Thymus (tissue), 11 donors: ENCODE results near the gene FNBP1. TPM values are rescaled to one million over a fixed set of nuclear protein-coding genes. Genes with fewer than 3 reads are reported as not detected.
A peak's percentile ranks its signal among the peaks of the same experiment; 100 is the strongest.

Source experiments
- DNase-seq, 9 donors: peaks; one replicate each; pipeline ENCODE4 v3.0.0-alpha.2; 2013; ENCODE audit warnings: low spot score in 9 of 9, low read depth in 6 of 9, missing footprints in 1 of 9
- H3K27ac ChIP-seq, 2 donors: one replicate each; pipeline ENCODE4 v1.5.1; 2013; ENCODE audit warnings: control low read depth in 1 of 2, low read depth in 1 of 2, low read length in 1 of 2, mild to moderate bottlenecking in 1 of 2, moderate library complexity in 1 of 2
- H3K27me3 ChIP-seq, 2 donors: one replicate each; pipeline ENCODE4 v1.5.1; 2013; ENCODE audit warnings: low read length in 1 of 2; ENCODE audit not compliant: control insufficient read depth in 2 of 2, insufficient read depth in 1 of 2
- H3K36me3 ChIP-seq, 2 donors: one replicate each; pipeline ENCODE4 v1.5.1; 2013; ENCODE audit warnings: low read length in 1 of 2, mild to moderate bottlenecking in 1 of 2, moderate library complexity in 1 of 2; ENCODE audit not compliant: control insufficient read depth in 2 of 2, insufficient read depth in 2 of 2
- H3K4me1 ChIP-seq, 2 donors: one replicate each; pipeline ENCODE4 v1.5.1; 2013; ENCODE audit warnings: low read length in 2 of 2; ENCODE audit not compliant: control insufficient read depth in 2 of 2, insufficient read depth in 2 of 2
- H3K4me3 ChIP-seq, 2 donors: one replicate each; pipeline ENCODE4 v1.5.1; 2013; ENCODE audit warnings: low read length in 2 of 2, control low read depth in 1 of 2, mild to moderate bottlenecking in 1 of 2
- H3K9me3 ChIP-seq, 2 donors: one replicate each; pipeline ENCODE4 v1.5.1; 2013; ENCODE audit warnings: low read length in 1 of 2, mild to moderate bottlenecking in 1 of 2; ENCODE audit not compliant: control insufficient read depth in 2 of 2, insufficient read depth in 1 of 2
- WGBS: extraction: QIAGEN DNeasy Blood & Tissue Kit; methylation state at CpG from one replicate; pipeline ENCODE4 v1.1.7; 2013; 5-methylcytosine and 5-hydroxymethylcytosine counted together
- polyA plus RNA-seq: library from polyadenylated mRNA; stranded (reverse); fragments of 200-250 nt; gene quantifications from one replicate; pipeline ENCODE4 v1.2.3, GENCODE V29; 2013
- total RNA-seq: library from RNA; stranded (reverse); fragments of 120-200 nt; gene quantifications from one replicate; pipeline ENCODE4 v1.2.4, GENCODE V29; 2013
- donor health status: healthy.

FNBP1 gene
- total and polyA plus RNA-seq, 2 donors, result 79.6 to 82.8 TPM

DNA sequence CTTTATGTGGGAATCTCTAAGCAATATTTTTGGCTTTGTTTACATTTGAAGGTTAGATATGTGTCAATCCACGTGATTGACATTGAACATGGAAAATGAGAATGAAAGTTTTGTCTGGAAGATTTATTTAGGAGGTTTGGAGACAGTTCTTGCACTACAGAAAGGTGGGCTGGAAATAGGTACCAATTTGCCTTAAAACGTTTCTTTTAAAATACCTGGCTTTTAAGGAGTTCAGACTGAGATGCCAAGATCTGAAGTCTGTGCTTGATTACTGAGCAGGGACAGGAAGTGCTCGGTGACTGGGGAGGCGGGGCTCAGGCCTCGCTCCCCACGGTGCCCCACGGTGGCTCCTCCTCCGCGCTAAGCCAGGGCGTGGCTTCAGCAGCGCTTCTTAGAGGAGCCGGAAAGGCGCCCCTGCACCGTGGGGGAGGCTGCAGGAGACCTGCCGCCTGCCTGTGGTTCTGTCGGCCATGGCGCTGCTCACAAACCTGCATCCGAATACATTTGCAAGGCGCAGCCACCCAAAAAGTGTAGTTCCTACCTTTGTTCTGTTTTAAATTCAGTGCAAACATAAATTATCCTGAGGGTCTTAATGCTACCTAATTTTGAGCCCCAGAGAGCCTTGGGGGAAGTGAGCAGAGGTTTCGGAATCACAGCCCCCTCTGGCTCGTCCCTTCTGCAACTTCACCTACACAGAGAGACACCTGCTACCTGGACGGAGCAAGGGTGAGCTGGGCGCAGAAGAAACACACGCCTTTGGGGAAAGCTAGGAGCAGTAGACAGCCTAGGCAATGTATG is 158.6 kb downstream of the FNBP1 start:
- Histone ChIP-seq H3K27ac (peak overlapping the region; percentile 97 to 98), H3K4me3 (peak overlapping the region; percentile 67 to 84), H3K27me3 (no peaks in the 10 kb centered on the region), H3K9me3 (peaks cover 0 to 3% of the 10 kb centered on the region in 2 donors), H3K4me1 (peaks cover 14 to 84% of the 10 kb centered on the region in 2 donors), H3K36me3 (peaks cover 8 to 16% of the 10 kb centered on the region in 2 donors)
- 3% methylated on average over 24 of the region's 24 CpGs for WGBS
- DNase-seq, result peak in 7 of 9 donors; percentile 88 to 99 (median 96)

DNA sequence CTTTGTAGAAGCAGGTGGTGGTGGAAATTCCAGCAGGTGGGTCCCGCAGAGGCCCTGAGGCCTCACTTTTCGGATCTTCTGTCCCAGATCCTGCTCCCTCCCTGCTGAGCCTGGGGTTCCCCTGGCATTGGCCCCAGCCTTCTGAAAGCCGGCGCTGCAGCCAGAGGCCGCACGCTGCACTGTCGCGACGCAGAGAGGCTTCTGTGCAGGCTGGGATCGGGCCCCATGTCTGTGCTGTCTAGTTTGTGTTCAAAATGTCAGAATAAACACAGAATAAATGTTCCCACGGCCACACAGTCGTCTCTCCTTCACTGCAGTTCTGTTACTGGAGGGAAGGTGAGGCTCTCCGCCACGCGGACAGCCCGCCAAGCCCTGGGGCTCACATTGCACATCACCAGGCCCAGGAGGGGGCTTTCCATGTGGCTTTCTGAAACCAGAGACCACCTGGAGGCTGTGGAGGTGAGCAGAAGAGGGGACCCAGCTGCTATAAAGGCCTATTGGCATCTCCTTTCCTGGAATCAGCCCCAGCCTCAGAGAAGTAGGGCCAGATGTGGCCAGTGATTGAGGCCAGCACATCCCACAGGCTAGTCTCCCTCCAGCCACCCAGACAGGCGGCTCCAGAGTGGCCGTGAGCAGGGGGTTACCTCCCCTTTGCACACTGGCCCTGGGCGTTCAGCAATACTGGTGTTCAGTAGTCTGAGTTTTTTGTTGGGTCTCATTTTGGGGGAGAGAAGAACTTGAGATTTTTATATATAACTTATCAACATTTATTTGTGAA is 161.3 kb downstream of the FNBP1 start:
- no peak overlapping the region for H3K4me3 ChIP-seq
- H3K27me3 ChIP-seq, result no peaks in the 10 kb centered on the region
- peaks cover 13 to 16% of the 10 kb centered on the region in 2 donors for H3K36me3 ChIP-seq
- H3K4me1 ChIP-seq, result peaks cover 9 to 63% of the 10 kb centered on the region in 2 donors
- H3K9me3 ChIP-seq, result peaks cover 0 to 3% of the 10 kb centered on the region in 2 donors
- no peak for DNase-seq
- WGBS, result 80% methylated on average over 19 of the region's 19 CpGs
- peak overlapping the region in 1 of 2 donors; percentile 32 for H3K27ac ChIP-seq

DNA sequence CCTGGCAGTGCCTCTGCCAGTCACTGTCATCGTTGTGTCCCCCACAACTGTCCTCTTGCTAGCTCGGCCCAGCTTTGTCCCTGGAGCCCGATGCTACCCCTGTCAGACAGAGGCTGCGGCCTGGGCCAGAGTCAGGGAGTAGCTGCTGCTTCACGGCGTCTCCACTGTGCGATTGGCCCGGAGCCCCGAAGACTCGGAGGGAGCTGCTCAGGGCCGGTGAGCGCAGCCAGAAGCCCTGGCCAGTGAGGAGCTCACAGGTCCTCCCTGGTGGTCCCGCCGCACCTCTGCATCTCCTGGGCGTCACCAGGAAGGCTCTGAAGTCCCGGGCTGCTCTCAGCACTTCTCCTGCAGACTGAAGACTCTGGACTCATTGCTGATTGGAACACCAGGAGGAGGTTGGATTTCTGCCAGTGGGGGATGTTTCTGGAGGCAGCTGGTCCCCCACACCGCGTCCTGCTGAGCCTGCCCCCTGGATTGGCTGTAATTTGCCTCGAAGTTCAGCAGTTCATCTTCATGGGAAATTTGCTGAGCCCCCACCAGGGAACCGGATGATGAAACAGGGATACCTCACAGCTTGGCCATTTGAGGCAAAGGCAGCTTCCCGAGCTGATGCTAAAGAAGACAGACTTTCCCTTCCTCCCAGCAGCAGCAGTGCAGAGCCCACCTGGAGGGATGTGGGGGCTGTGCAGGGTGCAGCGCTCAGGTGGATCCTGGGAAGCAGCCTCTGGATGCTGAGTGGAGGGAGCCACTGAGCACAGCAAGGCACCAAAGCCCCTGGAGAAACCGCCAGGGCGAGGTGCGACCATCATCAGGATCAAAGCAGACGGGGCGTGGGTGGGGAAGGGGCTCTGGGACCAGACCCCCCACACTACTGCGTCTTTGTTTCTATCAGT is 162.1 kb downstream of the FNBP1 start:
- Histone ChIP-seq H3K36me3 (peaks cover 16 to 22% of the 10 kb centered on the region in 2 donors), H3K27ac (peak overlapping the region in 1 of 2 donors; percentile 32), H3K4me3 (no peak overlapping the region), H3K9me3 (peaks cover 0 to 3% of the 10 kb centered on the region in 2 donors), H3K4me1 (peaks cover 5 to 55% of the 10 kb centered on the region in 2 donors), H3K27me3 (no peaks in the 10 kb centered on the region)
- no peak for DNase-seq
- WGBS, result 94% methylated on average over 28 of the region's 28 CpGs

DNA sequence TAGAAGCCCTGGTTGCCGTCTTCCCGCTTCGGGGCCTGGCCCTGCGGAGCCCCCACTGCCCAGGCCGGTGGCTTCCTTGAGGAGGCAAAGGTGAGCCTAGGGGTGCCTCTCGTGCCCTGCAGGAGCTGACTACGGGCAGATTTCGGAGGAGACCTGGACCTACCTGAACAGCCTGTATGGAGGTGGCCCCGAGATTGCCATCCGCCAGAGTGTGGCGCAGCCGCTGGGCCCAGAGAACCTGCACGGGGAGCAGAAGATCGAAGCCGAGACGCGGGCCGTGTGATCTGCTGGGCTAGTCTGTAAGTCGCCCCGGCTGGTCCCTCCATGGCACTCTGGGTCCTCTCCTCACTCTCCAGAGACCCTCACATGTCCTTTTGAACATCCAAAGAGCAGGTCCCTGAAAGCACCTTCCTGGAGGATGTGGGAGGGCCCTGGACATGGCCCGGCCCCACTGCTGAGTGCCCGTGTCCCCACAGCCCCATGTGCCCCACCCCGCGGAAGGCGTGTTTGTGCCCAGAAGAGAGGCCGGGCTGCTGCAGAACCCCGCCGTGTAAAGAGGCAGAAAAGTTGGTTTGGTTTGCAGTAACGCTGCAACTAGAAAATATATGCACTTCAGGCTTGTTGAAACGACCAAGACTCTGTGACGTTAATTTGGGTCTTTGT is 162.9 kb downstream of the FNBP1 start:
- no peak overlapping the region for H3K27ac ChIP-seq
- H3K4me3 ChIP-seq, result no peak overlapping the region
- peaks cover 5 to 51% of the 10 kb centered on the region in 2 donors for H3K4me1 ChIP-seq
- H3K27me3 ChIP-seq, result no peaks in the 10 kb centered on the region
- WGBS, result 97% methylated on average over 31 of the region's 31 CpGs
- peaks cover 0 to 3% of the 10 kb centered on the region in 2 donors for H3K9me3 ChIP-seq
- H3K36me3 ChIP-seq, result peaks cover 24 to 30% of the 10 kb centered on the region in 2 donors
- DNase-seq, result no peak

DNA sequence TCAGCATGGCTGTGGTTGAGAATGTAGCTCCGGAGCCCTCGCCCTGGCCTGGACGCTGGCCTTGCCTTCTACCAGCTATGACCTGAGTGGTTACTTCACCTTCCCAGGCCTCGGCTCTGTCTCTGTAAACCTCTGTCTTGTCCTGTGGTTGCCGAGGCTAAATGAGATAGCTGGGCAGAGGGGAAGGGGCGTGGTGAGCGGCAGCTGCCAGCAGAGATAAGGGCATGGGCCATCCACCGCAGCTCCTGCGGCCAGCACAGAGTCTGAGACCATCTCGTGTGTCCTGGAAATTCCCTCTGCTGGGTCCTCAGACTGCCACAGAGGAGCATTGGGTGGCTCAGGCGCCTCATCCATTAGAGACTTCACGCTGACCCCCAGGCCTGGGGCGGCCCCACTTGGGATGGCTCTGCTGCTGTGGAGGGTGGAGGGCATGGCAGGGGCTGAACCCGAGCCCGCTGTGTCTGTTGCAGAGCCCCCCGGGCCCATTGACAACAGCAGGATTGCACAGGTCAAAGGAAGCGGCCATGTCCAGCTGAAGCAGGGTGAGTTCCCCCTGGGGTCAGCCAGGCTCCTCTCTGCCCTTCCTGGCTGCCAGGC is 163.8 kb downstream of the FNBP1 start:
- WGBS, result 95% methylated on average over 17 of the region's 17 CpGs
- peak overlapping the region in 1 of 2 donors; percentile 17 for H3K27ac ChIP-seq
- H3K9me3 ChIP-seq, result no peaks in the 10 kb centered on the region
- peaks cover 8 to 51% of the 10 kb centered on the region in 2 donors for H3K4me1 ChIP-seq
- H3K27me3 ChIP-seq, result no peaks in the 10 kb centered on the region
- DNase-seq, result no peak
- H3K36me3 ChIP-seq, result peaks cover 33 to 39% of the 10 kb centered on the region in 2 donors
- H3K4me3 ChIP-seq, result no peak overlapping the region

DNA sequence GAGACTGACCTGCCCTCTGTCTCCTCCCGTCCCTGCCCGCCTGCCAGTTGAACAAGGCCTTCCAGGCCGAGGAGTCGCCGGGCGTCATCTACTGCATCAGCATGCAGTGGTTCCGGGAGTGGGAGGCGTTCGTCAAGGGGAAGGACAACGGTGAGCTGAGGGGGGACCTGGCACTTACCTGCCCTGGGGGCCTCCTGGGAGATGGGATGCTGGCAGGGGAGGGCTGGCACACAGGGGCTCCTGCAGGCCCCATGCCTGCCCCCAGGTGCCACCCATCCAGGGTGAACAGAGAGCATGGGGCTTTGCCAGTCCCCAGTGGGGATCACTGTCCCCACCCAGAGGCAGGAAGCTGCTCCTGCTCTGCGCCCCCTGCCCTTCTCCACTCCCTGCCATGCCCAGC is 164.7 kb downstream of the FNBP1 start:
- no peak overlapping the region for H3K27ac ChIP-seq
- peaks cover 36 to 48% of the 10 kb centered on the region in 2 donors for H3K36me3 ChIP-seq
- H3K4me3 ChIP-seq, result no peak overlapping the region
- WGBS, result 97% methylated on average over 11 of the region's 11 CpGs
- no peak for DNase-seq
- no peaks in the 10 kb centered on the region for H3K9me3 ChIP-seq
- H3K27me3 ChIP-seq, result no peaks in the 10 kb centered on the region
- peaks cover 10 to 53% of the 10 kb centered on the region in 2 donors for H3K4me1 ChIP-seq

DNA sequence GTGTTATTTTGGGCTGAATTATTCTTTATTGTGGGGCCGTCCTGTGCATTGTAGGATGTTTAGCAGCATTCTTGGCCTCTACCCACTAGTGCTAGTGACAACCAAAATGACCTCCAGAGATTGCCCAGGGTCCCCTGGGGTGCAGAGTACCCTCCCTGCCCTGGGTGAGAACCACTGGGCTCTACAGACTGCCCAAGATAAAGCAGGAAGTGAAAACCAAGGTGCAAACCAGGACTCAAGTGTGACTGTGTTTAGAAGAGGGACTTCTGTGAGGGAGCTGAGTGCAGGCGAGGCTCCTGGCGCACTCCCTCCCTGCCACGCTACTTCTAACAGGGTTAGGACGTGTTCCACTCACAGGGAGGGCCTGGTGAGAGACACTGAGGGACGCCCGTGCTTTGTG is 166.2 kb downstream of the FNBP1 start:
- Histone ChIP-seq H3K27me3 (no peaks in the 10 kb centered on the region), H3K36me3 (peaks cover 40 to 42% of the 10 kb centered on the region in 2 donors), H3K4me1 (peaks cover 13 to 55% of the 10 kb centered on the region in 2 donors), H3K27ac (no peak overlapping the region), H3K9me3 (no peaks in the 10 kb centered on the region), H3K4me3 (no peak overlapping the region)
- WGBS, result 96% methylated on average over 7 of the region's 7 CpGs
- DNase-seq, result no peak
